HUES64 (cell line): Measurements from ENCODE around the gene PTGIS.

ENCODE experiments used
- H3K27ac ChIP-seq: 2 replicates; pipeline ENCODE4 v1.7.0; 2013; ENCODE audit warnings: low read depth, low read length, inconsistent platforms
- H3K27me3 ChIP-seq: 2 replicates; pipeline ENCODE4 v1.6.1; 2013; ENCODE audit warnings: mild to moderate bottlenecking, low read length; ENCODE audit not compliant: insufficient read depth
- H3K36me3 ChIP-seq: 2 replicates; pipeline ENCODE4 v1.6.1; 2013; ENCODE audit warnings: mild to moderate bottlenecking, low read length; ENCODE audit not compliant: insufficient read depth
- H3K4me1 ChIP-seq: 2 replicates; pipeline ENCODE4 v1.6.1; 2013; ENCODE audit warnings: mild to moderate bottlenecking, low read length, moderate library complexity; ENCODE audit not compliant: insufficient read depth
- H3K4me3 ChIP-seq: 2 replicates; pipeline ENCODE4 v1.5.1; 2013; ENCODE audit warnings: mild to moderate bottlenecking, low read length, moderate library complexity
- H3K9ac ChIP-seq: 2 replicates; pipeline ENCODE4 v1.6.1; 2013; ENCODE audit warnings: mild to moderate bottlenecking, low read depth, low read length
- H3K9me3 ChIP-seq: 2 replicates; pipeline ENCODE4 v1.6.1; 2013; ENCODE audit warnings: low read depth, low read length; ENCODE audit not compliant: insufficient read depth
- WGBS: fragments of 150-250, 120-280 bp; methylation state at CpG from one replicate; pipeline ENCODE4 v1.1.7; 2013; ENCODE audit warnings: missing lambda C conversion rate; 5-methylcytosine and 5-hydroxymethylcytosine counted together

The PTGIS gene

GRCh38 chr20:49517805-49518100 is 50.2 kb downstream of the PTGIS start:
- peaks cover 9% of the 10 kb centered on the region; the same call in 1 of the 2 replicates for H3K36me3 ChIP-seq
- H3K4me1 ChIP-seq = no peaks in the 10 kb centered on the region
- H3K27ac ChIP-seq = no peak overlapping the region
- 94% methylated on average over 4 of the region's 4 CpGs for WGBS
- no peaks in the 10 kb centered on the region for H3K27me3 ChIP-seq
- no peak overlapping the region for H3K4me3 ChIP-seq
- H3K9ac ChIP-seq = no peak overlapping the region
- no peaks in the 10 kb centered on the region for H3K9me3 ChIP-seq

DNA sequence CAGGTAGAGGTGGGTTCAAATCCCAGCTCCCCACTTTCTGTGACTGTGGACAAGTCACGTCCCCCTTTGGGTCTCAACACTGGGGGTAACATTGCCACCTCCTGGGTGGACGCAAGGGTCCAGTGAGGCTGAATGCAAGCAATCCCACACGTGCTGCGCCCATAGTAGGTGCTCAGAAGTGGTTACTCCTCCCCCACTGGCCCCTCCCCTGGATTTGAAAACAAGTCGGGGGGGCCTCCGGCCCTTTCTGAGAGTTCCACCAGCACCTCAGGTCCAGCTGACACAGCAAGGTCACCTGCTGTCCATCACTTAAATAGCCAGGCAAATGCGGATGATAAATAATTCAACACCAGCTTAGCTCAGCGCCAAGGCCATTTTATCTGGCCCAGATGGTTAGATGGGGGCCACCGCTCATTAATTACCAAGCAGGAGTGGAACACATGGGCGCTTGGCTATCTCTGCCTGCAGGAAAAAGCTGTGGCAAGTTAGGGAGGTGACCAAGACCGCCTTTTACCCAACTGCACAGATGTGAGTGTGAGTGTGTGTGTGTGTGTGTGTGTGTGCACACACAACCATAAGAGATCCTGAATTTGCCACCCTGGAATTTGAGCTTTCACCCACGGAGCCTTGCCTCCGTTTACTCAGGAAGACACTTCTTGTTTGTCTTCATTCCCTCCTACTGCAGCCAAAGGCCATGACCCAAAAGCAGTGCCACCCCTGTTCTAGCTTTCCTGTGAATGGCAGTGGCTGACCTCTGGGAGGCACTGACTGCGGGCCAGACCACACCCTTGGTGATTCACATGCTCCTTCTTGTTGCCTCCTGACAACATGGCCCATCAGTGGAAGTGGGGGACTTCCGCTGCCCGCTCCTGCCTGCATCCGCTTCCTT is 50.8 kb downstream of the PTGIS start:
- 95% methylated on average over 17 of the region's 17 CpGs for WGBS

DNA sequence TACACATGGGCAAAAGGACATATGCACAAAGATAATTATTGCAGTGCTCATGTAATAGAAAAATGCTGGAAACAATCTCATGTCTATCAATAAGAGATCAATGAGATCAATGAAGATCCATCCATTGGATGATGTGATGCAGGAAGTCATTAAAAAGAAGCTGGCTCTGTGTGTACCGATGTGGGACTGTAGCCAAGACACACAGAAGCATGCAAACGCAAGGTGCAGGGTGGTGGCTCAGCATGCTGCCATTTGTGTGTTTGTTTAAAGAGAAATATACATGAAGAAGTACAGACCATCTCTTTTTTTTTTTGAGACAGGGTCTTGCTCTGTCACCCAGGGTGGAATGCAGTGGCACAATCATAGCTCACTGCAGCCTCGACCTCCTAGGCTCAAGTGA is 52.4 kb downstream of the PTGIS start:
- 88% methylated on average over 3 of the region's 3 CpGs for WGBS
- H3K4me3 ChIP-seq = no peak overlapping the region
- H3K36me3 ChIP-seq = peaks cover 7% of the 10 kb centered on the region; the same call in 1 of the 2 replicates
- H3K9ac ChIP-seq = no peak overlapping the region
- no peak overlapping the region for H3K27ac ChIP-seq
- H3K9me3 ChIP-seq = no peaks in the 10 kb centered on the region
- H3K4me1 ChIP-seq = no peaks in the 10 kb centered on the region
- H3K27me3 ChIP-seq = no peaks in the 10 kb centered on the region

More for the DNA sequence above, 50.8 kb downstream of the PTGIS start:
- H3K4me3 ChIP-seq = no peak overlapping the region
- H3K36me3 ChIP-seq = peaks cover 9% of the 10 kb centered on the region; the same call in 1 of the 2 replicates
- H3K9ac ChIP-seq = no peak overlapping the region
- H3K4me1 ChIP-seq = no peaks in the 10 kb centered on the region
- H3K27me3 ChIP-seq = no peaks in the 10 kb centered on the region
- H3K27ac ChIP-seq = no peak overlapping the region
- H3K9me3 ChIP-seq = no peaks in the 10 kb centered on the region

DNA sequence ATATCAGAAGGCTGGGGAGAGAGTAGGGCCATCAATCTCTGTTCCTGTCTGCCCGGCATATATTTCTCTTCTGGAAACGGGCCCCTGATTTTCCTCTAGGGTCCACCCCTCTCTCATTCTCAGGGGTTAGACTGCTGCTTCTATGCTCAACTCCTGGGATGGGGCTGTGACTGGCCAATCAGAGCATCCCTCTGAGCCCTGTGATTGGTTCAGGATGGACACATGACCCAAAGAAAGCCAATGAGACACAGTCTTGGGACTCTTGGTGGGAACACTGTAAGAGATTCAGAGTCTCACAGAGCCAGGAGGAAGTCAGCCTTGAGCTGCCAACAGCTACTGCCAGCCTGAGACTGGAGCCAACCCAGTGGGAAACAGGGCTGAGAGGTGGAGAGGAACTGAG is 54.4 kb downstream of the PTGIS start:
- Histone ChIP-seq H3K9me3 (no peaks in the 10 kb centered on the region), H3K27me3 (no peaks in the 10 kb centered on the region), H3K27ac (no peak overlapping the region), H3K36me3 (peaks cover 8% of the 10 kb centered on the region; the same call in 1 of the 2 replicates), H3K4me3 (no peak overlapping the region), H3K9ac (no peak overlapping the region), H3K4me1 (no peaks in the 10 kb centered on the region)
- WGBS = 98% methylated on average over 2 of the region's 2 CpGs

DNA sequence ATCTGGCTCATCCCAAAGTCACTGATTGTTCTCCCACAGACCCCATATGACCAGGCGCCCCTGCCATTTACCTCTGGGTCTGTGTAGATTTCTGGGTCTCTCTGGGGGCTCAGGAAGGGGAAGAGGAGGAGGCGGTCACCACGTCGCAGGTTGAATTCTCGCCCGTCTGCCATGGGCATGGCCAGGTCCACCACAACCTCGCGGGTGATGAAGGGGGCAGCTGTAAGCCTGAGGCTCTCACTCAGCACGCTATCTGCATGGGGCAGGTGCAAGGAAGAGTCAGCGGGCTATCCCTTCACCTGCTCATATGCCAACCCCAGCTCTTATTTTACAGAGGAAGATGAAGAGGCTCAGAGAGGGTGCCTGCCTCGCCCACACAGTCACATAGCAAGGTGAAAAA is 54.9 kb downstream of the PTGIS start:
- WGBS = 92% methylated on average over 11 of the region's 11 CpGs
- H3K4me1 ChIP-seq = no peaks in the 10 kb centered on the region
- H3K27ac ChIP-seq = no peak overlapping the region
- H3K4me3 ChIP-seq = no peak overlapping the region
- H3K9ac ChIP-seq = no peak overlapping the region
- H3K27me3 ChIP-seq = no peaks in the 10 kb centered on the region
- peaks cover 8% of the 10 kb centered on the region; the same call in 1 of the 2 replicates for H3K36me3 ChIP-seq
- no peaks in the 10 kb centered on the region for H3K9me3 ChIP-seq

GRCh38 chr20:49511788-49512525 is 56.0 kb downstream of the PTGIS start:
- 87% methylated on average over 2 of the region's 2 CpGs for WGBS
- Histone ChIP-seq H3K27me3 (no peaks in the 10 kb centered on the region), H3K9ac (no peak overlapping the region), H3K27ac (no peak overlapping the region), H3K9me3 (no peaks in the 10 kb centered on the region), H3K4me1 (no peaks in the 10 kb centered on the region), H3K36me3 (peaks cover 10% of the 10 kb centered on the region), H3K4me3 (no peak overlapping the region)

GRCh38 chr20:49510562-49511122 is 57.3 kb downstream of the PTGIS start:
- no peak overlapping the region for H3K9ac ChIP-seq
- H3K36me3 ChIP-seq = peaks cover 14% of the 10 kb centered on the region
- H3K4me3 ChIP-seq = no peak overlapping the region
- H3K27ac ChIP-seq = no peak overlapping the region
- H3K4me1 ChIP-seq = peaks cover 2% of the 10 kb centered on the region; the same call in 1 of the 2 replicates
- no peaks in the 10 kb centered on the region for H3K9me3 ChIP-seq
- no peaks in the 10 kb centered on the region for H3K27me3 ChIP-seq
- WGBS = 89% methylated on average over 12 of the region's 12 CpGs

DNA sequence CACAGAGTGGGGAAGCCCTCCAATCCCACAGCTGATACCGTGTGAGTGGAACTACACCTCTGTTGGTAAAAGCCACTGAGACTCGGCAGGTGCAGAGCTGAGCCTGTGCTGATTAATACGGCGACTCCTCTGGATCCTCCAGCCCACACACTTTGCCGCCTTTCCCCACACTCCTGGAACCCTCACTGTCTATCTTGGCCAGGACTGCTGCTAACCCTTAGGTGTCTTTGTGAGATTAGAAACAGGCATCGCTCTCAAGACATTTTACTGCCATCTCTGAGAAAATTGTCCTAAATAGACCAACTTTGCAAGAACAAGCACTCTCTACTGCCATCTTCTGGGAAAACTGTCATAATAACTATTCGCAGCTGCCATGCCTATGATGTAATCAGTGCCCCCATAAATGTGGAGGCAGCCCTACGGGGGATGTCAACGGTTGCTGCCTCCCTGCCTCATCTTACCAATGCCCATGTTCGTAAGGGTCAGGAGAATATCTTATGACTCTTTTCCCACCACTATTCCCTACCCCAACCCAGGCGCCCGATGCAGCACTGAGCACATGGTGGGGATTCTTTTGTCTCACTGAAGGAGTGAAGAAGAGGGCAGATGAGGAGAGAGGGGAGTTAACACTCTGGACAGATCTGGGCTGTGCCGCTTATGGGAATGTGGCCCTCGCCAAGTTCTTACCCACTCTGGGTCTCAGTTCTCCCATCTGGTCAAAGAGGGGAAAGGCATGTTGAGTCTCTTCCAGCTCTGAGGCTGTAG is 59.3 kb downstream of the PTGIS start:
- Histone ChIP-seq H3K27ac (no peak overlapping the region), H3K27me3 (no peaks in the 10 kb centered on the region), H3K9ac (no peak overlapping the region), H3K36me3 (peaks cover 10% of the 10 kb centered on the region), H3K4me3 (no peak overlapping the region), H3K4me1 (peaks cover 7% of the 10 kb centered on the region; the same call in 1 of the 2 replicates), H3K9me3 (no peaks in the 10 kb centered on the region)
- 76% methylated on average over 14 of the region's 14 CpGs for WGBS

DNA sequence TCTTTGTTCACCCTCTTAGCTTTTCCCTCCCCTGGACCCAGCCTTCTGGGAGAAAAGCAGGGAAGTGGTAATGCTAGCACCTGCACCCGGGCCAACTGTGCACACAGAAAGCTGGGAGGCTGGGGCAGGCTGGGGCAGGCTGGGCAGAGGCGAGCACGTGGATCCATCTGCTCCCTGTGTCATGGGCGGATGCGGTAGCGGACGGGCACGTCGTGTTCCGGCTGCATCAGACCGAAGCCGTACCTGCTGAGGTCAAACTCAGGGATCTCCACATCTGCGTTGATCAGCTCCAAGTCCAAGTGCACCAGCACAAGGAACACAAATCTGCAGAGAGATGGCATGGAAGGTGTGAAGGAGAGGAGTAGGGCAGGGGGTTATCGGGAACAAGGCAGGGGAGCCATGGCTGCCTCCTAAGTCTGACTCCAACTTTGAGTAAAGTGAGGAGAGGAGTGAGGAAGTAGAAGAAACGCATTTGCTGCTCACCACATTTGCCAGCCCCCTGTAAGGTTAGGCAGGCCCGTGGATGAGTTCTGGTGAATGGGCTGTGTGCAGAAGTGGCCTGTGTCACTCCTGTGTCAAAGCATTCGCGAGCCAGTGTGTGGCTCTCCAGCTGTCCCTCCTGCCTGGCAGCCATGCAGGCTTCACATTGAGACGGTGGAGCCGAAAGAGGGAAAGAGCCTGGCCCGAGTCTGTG is 60.0 kb downstream of the PTGIS start:
- H3K9me3 ChIP-seq = no peaks in the 10 kb centered on the region
- no peak overlapping the region for H3K27ac ChIP-seq
- no peak overlapping the region for H3K9ac ChIP-seq
- 93% methylated on average over 21 of the region's 21 CpGs for WGBS
- H3K4me1 ChIP-seq = peaks cover 7% of the 10 kb centered on the region; the same call in 1 of the 2 replicates
- H3K4me3 ChIP-seq = no peak overlapping the region
- H3K27me3 ChIP-seq = no peaks in the 10 kb centered on the region
- H3K36me3 ChIP-seq = peaks cover 10% of the 10 kb centered on the region

DNA sequence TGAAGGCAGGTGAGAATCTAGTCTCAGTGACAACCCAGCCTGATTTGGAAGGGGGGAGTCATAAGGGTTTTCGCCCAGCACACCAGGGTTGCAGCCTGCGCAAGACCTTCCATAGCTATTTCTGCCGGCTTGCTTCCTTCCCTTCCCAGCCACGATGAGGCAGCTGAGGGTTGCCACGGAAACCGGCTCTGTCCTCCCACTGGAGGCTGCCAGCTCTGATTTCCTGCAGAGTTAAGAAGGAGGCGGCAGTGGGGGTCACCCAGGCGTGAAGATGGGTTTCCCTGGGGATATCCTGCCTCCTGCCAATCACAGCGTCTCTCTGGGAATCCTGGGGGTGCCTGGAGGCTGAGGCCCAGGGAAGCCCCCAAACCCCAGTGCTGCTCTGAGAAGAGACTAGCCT is 62.4 kb downstream of the PTGIS start:
- Histone ChIP-seq H3K36me3 (peaks cover 7% of the 10 kb centered on the region), H3K27ac (no peak overlapping the region), H3K9ac (no peak overlapping the region), H3K4me3 (no peak overlapping the region), H3K4me1 (peaks cover 7% of the 10 kb centered on the region; the same call in 1 of the 2 replicates), H3K27me3 (no peaks in the 10 kb centered on the region), H3K9me3 (no peaks in the 10 kb centered on the region)
- 51% methylated on average over 9 of the region's 9 CpGs for WGBS
